Osteoblast (primary cell): ENCODE results near the gene CTNNA1. TPM values are rescaled to one million over a fixed set of nuclear protein-coding genes. Genes with fewer than 3 reads are reported as not detected.

Experiments used
- DNase-seq: peaks from one replicate; pipeline ENCODE4 v3.0.0; 2011; ENCODE audit warnings: low spot score, mixed read lengths; ENCODE audit not compliant: insufficient read length; ENCODE audit errors: missing footprints
- H2AFZ ChIP-seq: 2 replicates; pipeline ENCODE4 v1.6.0; 2011; ENCODE audit warnings: mild to moderate bottlenecking, low read length
- H3K27ac ChIP-seq: 2 replicates; pipeline ENCODE4 v1.5.1; 2011; ENCODE audit warnings: mild to moderate bottlenecking, low read depth, low read length, moderate library complexity
- H3K27me3 ChIP-seq: 2 replicates; pipeline ENCODE4 v1.6.0; 2012; ENCODE audit warnings: mild to moderate bottlenecking, control low read depth, inconsistent platforms, low read length, moderate library complexity; ENCODE audit not compliant: insufficient read depth
- H3K36me3 ChIP-seq: 2 replicates; pipeline ENCODE4 v1.5.1; 2011; ENCODE audit warnings: mild to moderate bottlenecking, low read length, control low read depth, moderate library complexity; ENCODE audit not compliant: insufficient read depth
- H3K4me1 ChIP-seq: 2 replicates; pipeline ENCODE4 v1.5.1; 2011; ENCODE audit warnings: mild to moderate bottlenecking, low read length, control low read depth, moderate library complexity; ENCODE audit not compliant: insufficient read depth
- H3K4me2 ChIP-seq: 2 replicates; pipeline ENCODE4 v1.6.0; 2011; ENCODE audit warnings: mild to moderate bottlenecking, low read length; ENCODE audit not compliant: insufficient read depth
- H3K4me3 ChIP-seq: fragments of 200-600 bp; sonication (generic); 3 replicates; pipeline ENCODE4 v1.5.1; 2012; ENCODE audit warnings: mild to moderate bottlenecking, low read length, inconsistent platforms; ENCODE audit not compliant: insufficient read depth
- H3K79me2 ChIP-seq: 2 replicates; pipeline ENCODE4 v1.6.0; 2012; ENCODE audit warnings: mild to moderate bottlenecking, low read length, control low read depth, inconsistent platforms; ENCODE audit not compliant: insufficient read depth
- H3K9me3 ChIP-seq: 2 replicates; pipeline ENCODE4 v1.5.1; 2011; ENCODE audit warnings: low read depth, low read length, control low read depth
- H4K20me1 ChIP-seq: 2 replicates; pipeline ENCODE4 v1.6.0; 2012; ENCODE audit warnings: mild to moderate bottlenecking, low read length, control low read depth; ENCODE audit not compliant: insufficient read depth
- total RNA-seq: library from RNA; depleted of rRNA; stranded (reverse); fragments of >200 nt; gene quantifications from 2 replicates; pipeline ENCODE4 v1.2.3, GENCODE V29; 2012
- TF ChIP-seq, protein P1 (sequence below): IDR thresholded peaks from 2 replicates; pipeline ENCODE4 v1.5.1; 2011; ENCODE audit warnings: mild to moderate bottlenecking, low read depth, low read length, moderate library complexity; ENCODE audit errors: extremely low read depth

CTNNA1 gene
- total RNA-seq, 1 donor: 432 TPM

DNA sequence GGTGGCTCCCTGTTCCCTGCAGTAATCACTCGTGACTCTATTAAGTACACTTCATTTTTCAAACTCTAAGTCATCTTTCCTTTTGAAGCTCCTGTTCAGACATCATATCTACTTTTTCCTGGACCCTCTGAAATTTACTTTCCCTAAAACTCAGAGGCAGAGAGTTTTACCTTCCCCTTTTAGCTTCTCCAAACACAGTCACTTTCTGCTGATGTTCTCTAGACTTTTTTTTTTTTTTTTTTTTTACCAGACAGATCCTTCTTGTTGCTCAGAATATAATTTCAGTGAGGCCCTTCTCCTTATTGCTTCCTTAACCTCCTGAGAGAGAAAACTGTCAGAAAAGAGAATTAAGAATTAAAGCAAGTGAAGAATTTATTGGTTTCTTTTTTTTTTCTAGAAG lies 208.5 kb downstream of the CTNNA1 start:
- H3K4me1 ChIP-seq: peaks cover 2% of the 10 kb centered on the region
- DNase-seq: no peak
- no peak overlapping the region for H3K27ac ChIP-seq
- H3K79me2 ChIP-seq: no peaks in the 10 kb centered on the region
- H3K4me2 ChIP-seq: no peak overlapping the region
- H2AFZ ChIP-seq: no peak overlapping the region
- no peaks in the 10 kb centered on the region for H3K27me3 ChIP-seq
- TF ChIP-seq, protein P1, sequence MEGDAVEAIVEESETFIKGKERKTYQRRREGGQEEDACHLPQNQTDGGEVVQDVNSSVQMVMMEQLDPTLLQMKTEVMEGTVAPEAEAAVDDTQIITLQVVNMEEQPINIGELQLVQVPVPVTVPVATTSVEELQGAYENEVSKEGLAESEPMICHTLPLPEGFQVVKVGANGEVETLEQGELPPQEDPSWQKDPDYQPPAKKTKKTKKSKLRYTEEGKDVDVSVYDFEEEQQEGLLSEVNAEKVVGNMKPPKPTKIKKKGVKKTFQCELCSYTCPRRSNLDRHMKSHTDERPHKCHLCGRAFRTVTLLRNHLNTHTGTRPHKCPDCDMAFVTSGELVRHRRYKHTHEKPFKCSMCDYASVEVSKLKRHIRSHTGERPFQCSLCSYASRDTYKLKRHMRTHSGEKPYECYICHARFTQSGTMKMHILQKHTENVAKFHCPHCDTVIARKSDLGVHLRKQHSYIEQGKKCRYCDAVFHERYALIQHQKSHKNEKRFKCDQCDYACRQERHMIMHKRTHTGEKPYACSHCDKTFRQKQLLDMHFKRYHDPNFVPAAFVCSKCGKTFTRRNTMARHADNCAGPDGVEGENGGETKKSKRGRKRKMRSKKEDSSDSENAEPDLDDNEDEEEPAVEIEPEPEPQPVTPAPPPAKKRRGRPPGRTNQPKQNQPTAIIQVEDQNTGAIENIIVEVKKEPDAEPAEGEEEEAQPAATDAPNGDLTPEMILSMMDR: no peak
- no peaks in the 10 kb centered on the region for H3K36me3 ChIP-seq
- H3K9me3 ChIP-seq: no peaks in the 10 kb centered on the region
- H4K20me1 ChIP-seq: peaks cover 4% of the 10 kb centered on the region
- no peak overlapping the region for H3K4me3 ChIP-seq

DNA sequence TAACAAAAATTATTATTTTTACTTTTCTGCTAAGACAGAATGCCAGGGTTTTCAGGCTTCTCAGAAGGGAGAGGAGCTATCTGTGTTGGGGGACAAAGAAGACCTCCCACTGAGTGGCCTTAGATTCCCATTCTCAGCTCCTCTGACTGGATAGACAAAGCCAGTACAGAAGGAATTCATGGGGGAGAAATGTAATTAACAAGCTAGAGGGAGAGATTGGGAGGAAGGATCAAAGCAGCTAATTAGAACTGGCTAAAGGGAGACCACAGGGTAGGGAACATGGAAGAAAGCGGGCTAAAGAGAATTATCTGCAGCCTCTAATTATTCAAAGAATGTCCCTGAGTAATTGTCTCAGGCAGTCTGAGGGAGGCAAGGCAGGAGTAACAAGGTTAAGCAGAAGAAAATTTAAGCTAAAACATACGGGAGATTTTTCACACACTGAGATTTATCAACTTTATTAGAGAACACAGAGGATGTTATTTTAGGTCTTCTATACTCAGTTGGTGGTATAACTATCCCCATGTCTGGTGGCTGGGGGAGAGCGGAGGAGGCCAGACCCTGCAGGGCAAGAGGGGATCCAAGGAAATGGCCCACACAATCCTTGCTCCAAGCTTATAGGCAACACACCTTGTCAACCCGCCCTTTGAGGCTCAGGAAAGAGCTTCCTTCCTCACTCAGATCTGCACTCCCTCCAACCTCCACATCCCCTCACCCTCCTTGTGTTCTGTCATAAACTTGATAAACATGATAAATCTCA lies 209.6 kb downstream of the CTNNA1 start:
- H3K36me3 ChIP-seq: no peaks in the 10 kb centered on the region
- DNase-seq: no peak

DNA sequence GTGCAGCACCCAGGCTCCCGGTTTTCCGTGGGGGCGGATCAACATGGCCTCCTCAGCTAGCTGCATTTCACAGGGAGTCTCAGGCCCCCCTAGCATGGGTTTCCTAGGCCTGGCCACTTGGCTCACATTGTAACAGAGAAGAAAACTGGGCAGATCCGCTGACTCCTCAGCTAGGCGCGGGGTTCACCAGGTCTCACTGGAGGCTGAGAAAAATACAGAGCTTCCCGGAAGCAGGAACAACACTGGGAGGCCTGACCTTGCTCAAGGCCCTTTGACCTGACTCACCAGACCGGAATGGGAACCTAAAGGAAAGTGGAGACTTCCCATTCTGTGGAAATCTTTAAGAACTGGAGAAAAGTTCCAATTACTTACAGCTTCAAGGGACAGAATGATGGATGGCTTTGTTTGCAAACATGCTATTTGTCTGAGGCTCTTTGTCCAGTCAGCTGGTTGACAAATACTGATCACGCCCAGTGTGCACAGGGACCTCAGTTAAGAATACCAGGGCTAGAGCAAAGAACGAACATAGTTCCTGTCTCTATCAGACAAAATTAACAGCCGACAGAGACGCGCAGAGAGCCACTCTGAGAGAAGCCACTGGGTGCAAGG lies 210.6 kb downstream of the CTNNA1 start:
- no peak overlapping the region for H3K27ac ChIP-seq
- peaks cover 8% of the 10 kb centered on the region for H4K20me1 ChIP-seq
- H3K27me3 ChIP-seq: no peaks in the 10 kb centered on the region
- H3K4me2 ChIP-seq: no peak overlapping the region
- no peaks in the 10 kb centered on the region for H3K79me2 ChIP-seq
- no peak overlapping the region for H2AFZ ChIP-seq
- DNase-seq: no peak
- H3K9me3 ChIP-seq: no peaks in the 10 kb centered on the region
- no peaks in the 10 kb centered on the region for H3K36me3 ChIP-seq
- TF ChIP-seq, protein P1: no peak
- H3K4me1 ChIP-seq: peaks cover 4% of the 10 kb centered on the region
- no peak overlapping the region for H3K4me3 ChIP-seq

More for the DNA sequence above, 209.6 kb downstream of the CTNNA1 start:
- Histone ChIP-seq H3K9me3 (no peaks in the 10 kb centered on the region), H3K27ac (no peak overlapping the region), H3K4me1 (peaks cover 4% of the 10 kb centered on the region), H3K79me2 (no peaks in the 10 kb centered on the region), H3K4me2 (no peak overlapping the region), H4K20me1 (peaks cover 8% of the 10 kb centered on the region), H3K4me3 (no peak overlapping the region), H3K27me3 (no peaks in the 10 kb centered on the region), H2AFZ (no peak overlapping the region)
- TF ChIP-seq, protein P1: no peak

DNA sequence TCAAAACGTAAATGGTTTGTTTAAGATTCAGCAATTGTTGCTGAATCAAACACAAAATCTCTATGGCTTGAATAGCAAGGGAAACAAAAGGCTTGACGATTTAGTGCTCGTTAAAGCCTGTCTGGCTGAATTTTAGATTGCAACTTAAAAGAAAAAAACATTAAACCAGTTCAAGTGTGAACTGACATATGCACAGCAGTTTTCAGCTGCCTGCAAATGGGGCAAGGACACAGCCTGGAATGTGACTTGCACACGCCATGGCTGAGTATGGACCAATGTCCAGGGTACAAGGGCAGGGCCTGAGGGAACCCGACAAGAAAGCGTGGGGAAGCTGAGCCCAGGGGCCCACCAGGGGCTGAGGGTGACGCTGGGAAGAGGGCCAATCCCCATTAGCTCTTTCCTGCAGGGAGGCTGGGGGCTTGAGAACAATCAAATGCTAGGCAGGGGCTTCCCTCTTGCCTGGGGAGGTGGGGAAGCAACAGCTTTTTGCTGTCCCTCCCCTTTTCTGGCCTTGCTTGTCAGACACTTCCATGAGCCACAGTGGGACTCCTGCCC lies 211.5 kb downstream of the CTNNA1 start:
- Histone ChIP-seq H3K4me2 (no peak overlapping the region), H4K20me1 (peaks cover 14% of the 10 kb centered on the region), H3K36me3 (no peaks in the 10 kb centered on the region), H2AFZ (no peak overlapping the region), H3K4me3 (no peak overlapping the region), H3K9me3 (no peaks in the 10 kb centered on the region), H3K4me1 (peaks cover 4% of the 10 kb centered on the region), H3K27ac (no peak overlapping the region), H3K27me3 (no peaks in the 10 kb centered on the region), H3K79me2 (no peaks in the 10 kb centered on the region)
- DNase-seq: no peak
- TF ChIP-seq, protein P1: no peak
